CD4-positive, alpha-beta T cell (primary cell): ENCODE measurements around the gene ISLR2. TPM values are rescaled to one million over a fixed set of nuclear protein-coding genes. Genes with fewer than 3 reads are reported as not detected.

ENCODE experiments used
- ATAC-seq: fragments of 200-7000 bp; cut with Tn5 transposase; one replicate; pipeline ENCODE4 v1.10.0; 2022; ENCODE audit warnings: mild to moderate bottlenecking; ENCODE audit not compliant: poor library complexity
- CTCF ChIA-PET: fragments of 350-600 bp; sonication (Branson Sonifier 250); formaldehyde crosslinking; loops from one replicate; lab custom pipeline; 2021; ENCODE audit warnings: antibody characterized with exemption, inconsistent platforms; lab: Charles Lee
- POLR2A ChIA-PET: fragments of 350-600 bp; sonication (Branson Sonifier 250); formaldehyde crosslinking; loops from one replicate; lab custom pipeline; 2021; ENCODE audit warnings: antibody characterized with exemption, inconsistent platforms; lab: Charles Lee
- DNase-seq, 14 experiments: peaks; one replicate each; pipeline ENCODE4 v3.0.0-alpha.2; 2013 to 2020; ENCODE audit warnings: mixed read lengths in 2 of 14
- H3K27ac ChIP-seq, 2 donors: one replicate each; pipeline versions ENCODE4 v1.5.1 to v1.7.0; 2013; ENCODE audit warnings: low read length in 2 of 2, low read depth in 1 of 2, mild to moderate bottlenecking in 1 of 2
- H3K27me3 ChIP-seq, 2 experiments: 1 replicate in 1 of 2; 2 replicates in 1 of 2; pipeline versions ENCODE4 v1.6.1 to v1.7.0; 2013; ENCODE audit warnings: low read length in 2 of 2, control low read depth in 1 of 2, mild to moderate bottlenecking in 1 of 2, moderate library complexity in 1 of 2; ENCODE audit not compliant: insufficient read depth in 2 of 2, control insufficient read depth in 1 of 2
- H3K36me3 ChIP-seq: one replicate; pipeline ENCODE4 v1.6.1; 2013; ENCODE audit warnings: low read length, control low read depth; ENCODE audit not compliant: insufficient read depth
- H3K4me1 ChIP-seq: one replicate; pipeline ENCODE4 v1.6.1; 2013; ENCODE audit warnings: low read length, control low read depth; ENCODE audit not compliant: insufficient read depth
- H3K4me3 ChIP-seq: one replicate; pipeline ENCODE4 v1.5.1; 2013; ENCODE audit warnings: mild to moderate bottlenecking, low read length, moderate library complexity
- H3K9me3 ChIP-seq, 2 experiments: 1 replicate in 1 of 2; 2 replicates in 1 of 2; pipeline versions ENCODE4 v1.6.1 to v1.7.0; 2013; ENCODE audit warnings: low read length in 2 of 2, mild to moderate bottlenecking in 2 of 2, control low read depth in 1 of 2, moderate library complexity in 1 of 2; ENCODE audit not compliant: control insufficient read depth in 1 of 2, insufficient read depth in 1 of 2
- H3K27ac Mint-ChIP-seq: one replicate; pipeline ENCODE4 v1.8.0; 2020; ENCODE audit warnings: mixed read lengths
- H3K27me3 Mint-ChIP-seq: one replicate; pipeline ENCODE4 v1.8.0; 2021; ENCODE audit warnings: mixed read lengths
- H3K36me3 Mint-ChIP-seq: one replicate; pipeline ENCODE4 v1.8.0; 2021; ENCODE audit warnings: low read depth, mixed read lengths
- H3K4me1 Mint-ChIP-seq: one replicate; pipeline ENCODE4 v1.8.0; 2021; ENCODE audit warnings: low read depth, mixed read lengths
- H3K4me3 Mint-ChIP-seq: one replicate; pipeline ENCODE4 v1.8.0; 2020; ENCODE audit warnings: mild to moderate bottlenecking, mixed read lengths
- H3K9me3 Mint-ChIP-seq: one replicate; pipeline ENCODE4 v1.8.0; 2020; ENCODE audit warnings: mixed read lengths
- intact Hi-C, 2 experiments: fragments of 100-400 bp; cut with DNase I in 1 of 2; cut with micrococcal nuclease in 1 of 2; formaldehyde crosslinking; loops; one replicate each; pipeline versions ENCODE4 v1.15.1 to v1.9.0; 2023 to 2025; cut with DNase I, micrococcal nuclease
- total RNA-seq, 174 experiments: library from RNA in 2 of 174; stranded (reverse) in 2 of 174; gene quantifications; one replicate each; pipeline ENCODE4 v1.2.3 and lab custom pipeline; 2021 to 2026
- TF ChIP-seq, protein P1 (sequence below): fragments of 200-600 bp; IDR thresholded peaks from one replicate; pipeline ENCODE4 v1.8.0; 2022; ENCODE audit warnings: antibody characterized with exemption, mild to moderate bottlenecking

Gene ISLR2
- total RNA-seq, 2 experiments from 2014 or later, result not detected

DNA sequence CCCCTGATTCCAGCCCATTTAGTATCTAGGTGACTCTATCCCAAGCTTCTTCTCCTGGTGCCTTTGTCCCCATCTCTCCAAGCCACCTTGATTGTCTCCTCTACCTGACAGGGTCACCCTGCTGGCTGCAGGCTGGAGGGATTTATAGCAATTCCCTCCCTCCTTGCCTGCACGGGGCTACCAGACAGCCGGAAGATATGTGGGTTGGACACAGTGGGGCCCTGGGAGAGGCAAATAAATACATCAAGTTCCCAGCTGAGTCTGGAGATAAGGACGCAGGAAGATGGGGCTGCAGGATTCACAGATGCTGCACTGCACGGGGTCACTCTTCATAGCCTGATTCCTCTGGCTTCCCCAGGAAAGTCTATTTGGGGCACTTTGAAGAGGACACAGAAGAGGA is 9.3 kb upstream of the ISLR2 start:
- Histone ChIP-seq H3K27ac (no peak overlapping the region), H3K27me3 (peaks cover 11 to 15% of the 10 kb centered on the region in 2 experiments), H3K4me3 (no peak overlapping the region), H3K9me3 (no peaks in the 10 kb centered on the region), H3K4me1 (no peaks in the 10 kb centered on the region), H3K36me3 (no peaks in the 10 kb centered on the region)
- TF ChIP-seq, protein P1, sequence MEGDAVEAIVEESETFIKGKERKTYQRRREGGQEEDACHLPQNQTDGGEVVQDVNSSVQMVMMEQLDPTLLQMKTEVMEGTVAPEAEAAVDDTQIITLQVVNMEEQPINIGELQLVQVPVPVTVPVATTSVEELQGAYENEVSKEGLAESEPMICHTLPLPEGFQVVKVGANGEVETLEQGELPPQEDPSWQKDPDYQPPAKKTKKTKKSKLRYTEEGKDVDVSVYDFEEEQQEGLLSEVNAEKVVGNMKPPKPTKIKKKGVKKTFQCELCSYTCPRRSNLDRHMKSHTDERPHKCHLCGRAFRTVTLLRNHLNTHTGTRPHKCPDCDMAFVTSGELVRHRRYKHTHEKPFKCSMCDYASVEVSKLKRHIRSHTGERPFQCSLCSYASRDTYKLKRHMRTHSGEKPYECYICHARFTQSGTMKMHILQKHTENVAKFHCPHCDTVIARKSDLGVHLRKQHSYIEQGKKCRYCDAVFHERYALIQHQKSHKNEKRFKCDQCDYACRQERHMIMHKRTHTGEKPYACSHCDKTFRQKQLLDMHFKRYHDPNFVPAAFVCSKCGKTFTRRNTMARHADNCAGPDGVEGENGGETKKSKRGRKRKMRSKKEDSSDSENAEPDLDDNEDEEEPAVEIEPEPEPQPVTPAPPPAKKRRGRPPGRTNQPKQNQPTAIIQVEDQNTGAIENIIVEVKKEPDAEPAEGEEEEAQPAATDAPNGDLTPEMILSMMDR, result no peak
- no peak overlapping the region for H3K4me3 Mint-ChIP-seq
- H3K27me3 Mint-ChIP-seq, result peaks cover 69% of the 10 kb centered on the region
- ChIA-PET POLR2A (no interaction called here), CTCF (no interaction called here)
- no peaks in the 10 kb centered on the region for H3K4me1 Mint-ChIP-seq
- intact Hi-C loops, result no loop called here
- ATAC-seq, result no peak
- no peaks in the 10 kb centered on the region for H3K36me3 Mint-ChIP-seq
- DNase-seq, result no peak
- H3K27ac Mint-ChIP-seq, result no peak overlapping the region
- H3K9me3 Mint-ChIP-seq, result no peaks in the 10 kb centered on the region

DNA sequence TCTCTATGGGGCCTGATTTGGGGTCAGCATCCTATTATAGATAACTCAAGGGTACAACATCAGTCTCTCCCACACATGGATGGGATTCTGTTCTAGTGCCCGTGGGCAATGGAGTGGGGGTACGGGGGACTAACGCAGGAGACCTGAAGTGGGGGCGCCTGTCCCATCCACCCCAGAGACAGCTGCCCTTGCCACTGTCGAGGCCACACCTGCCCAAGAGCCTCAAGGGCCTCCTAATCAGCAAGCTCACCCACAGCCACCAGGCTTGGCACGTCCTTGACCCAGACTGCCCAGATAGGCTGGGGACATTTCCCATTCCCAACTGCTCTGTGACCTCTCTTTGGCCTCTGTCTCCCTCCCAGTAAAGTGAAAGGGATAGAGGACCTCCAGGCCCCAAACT is 8.5 kb upstream of the ISLR2 start:
- Histone ChIP-seq H3K27ac (no peak overlapping the region), H3K9me3 (no peaks in the 10 kb centered on the region), H3K36me3 (no peaks in the 10 kb centered on the region), H3K4me1 (no peaks in the 10 kb centered on the region), H3K4me3 (no peak overlapping the region), H3K27me3 (peaks cover 17 to 20% of the 10 kb centered on the region in 2 experiments)
- Mint-ChIP-seq H3K36me3 (no peaks in the 10 kb centered on the region), H3K4me1 (no peaks in the 10 kb centered on the region), H3K27ac (no peak overlapping the region), H3K4me3 (no peak overlapping the region), H3K27me3 (peaks cover 74% of the 10 kb centered on the region), H3K9me3 (no peaks in the 10 kb centered on the region)
- no peak for ATAC-seq
- TF ChIP-seq, protein P1, result no peak
- no peak for DNase-seq
- intact Hi-C loops, result no loop called here
- ChIA-PET CTCF (no interaction called here), POLR2A (no interaction called here)

DNA sequence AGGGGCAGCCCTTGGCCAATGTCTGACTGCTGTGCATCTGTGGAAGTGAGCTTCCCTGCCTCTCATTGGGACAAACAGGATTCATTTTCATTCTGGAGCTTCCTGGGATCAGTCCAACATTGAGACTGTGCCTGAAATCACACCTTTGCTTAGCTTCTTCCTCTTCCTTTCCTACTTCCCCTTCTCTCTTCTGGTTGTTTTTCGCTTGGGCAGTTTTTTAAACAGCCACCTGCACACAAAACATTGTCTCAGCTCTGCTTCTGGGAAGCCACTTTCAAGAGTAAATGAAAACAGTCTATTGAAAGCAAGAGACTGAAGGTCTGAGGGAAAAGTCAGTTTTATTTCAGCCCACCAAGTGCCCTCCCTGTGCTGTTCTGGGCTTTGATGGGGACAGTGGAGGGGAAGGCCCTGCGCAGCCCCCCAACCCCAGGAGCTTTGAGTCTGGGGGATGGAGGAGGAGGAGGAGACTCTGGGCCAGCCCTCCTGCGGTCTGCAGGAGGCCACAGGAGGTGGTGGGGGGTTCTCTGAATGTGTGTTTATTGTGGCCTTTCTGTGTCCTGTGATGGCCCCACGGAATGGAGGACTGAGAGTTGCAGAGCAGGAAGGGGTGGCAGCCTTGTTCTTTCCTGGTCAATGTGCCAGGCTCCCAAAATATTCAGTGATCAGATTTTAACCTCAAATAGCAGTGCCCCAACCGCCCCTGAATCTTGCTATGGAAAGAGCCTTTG is 7.8 kb upstream of the ISLR2 start:
- H3K4me3 ChIP-seq, result no peak overlapping the region
- intact Hi-C loops, result no loop called here
- H3K4me1 Mint-ChIP-seq, result no peaks in the 10 kb centered on the region
- peaks cover 21 to 24% of the 10 kb centered on the region in 2 experiments for H3K27me3 ChIP-seq
- no peak overlapping the region for H3K27ac ChIP-seq
- CTCF ChIA-PET, result no interaction called here
- ATAC-seq (no peak), DNase-seq (no peak)
- POLR2A ChIA-PET, result no interaction called here
- H3K27ac Mint-ChIP-seq, result no peak overlapping the region
- H3K36me3 Mint-ChIP-seq, result no peaks in the 10 kb centered on the region
- H3K9me3 ChIP-seq, result no peaks in the 10 kb centered on the region
- H3K4me3 Mint-ChIP-seq, result no peak overlapping the region
- H3K4me1 ChIP-seq, result peaks cover 4% of the 10 kb centered on the region
- peaks cover 81% of the 10 kb centered on the region for H3K27me3 Mint-ChIP-seq
- TF ChIP-seq, protein P1, result no peak
- no peaks in the 10 kb centered on the region for H3K9me3 Mint-ChIP-seq
- no peaks in the 10 kb centered on the region for H3K36me3 ChIP-seq
